Endodermal cell (in vitro differentiated cells): ENCODE measurements around the gene ACVRL1. TPM values are rescaled to one million over a fixed set of nuclear protein-coding genes. Genes with fewer than 3 reads are reported as not detected.

Source experiments
- DNase-seq: peaks from one replicate; pipeline ENCODE4 v3.0.0-alpha.2; 2017
- H3K27ac ChIP-seq: 2 replicates; pipeline ENCODE4 v1.5.1; 2013; ENCODE audit warnings: mild to moderate bottlenecking, low read depth, low read length, moderate library complexity
- H3K27me3 ChIP-seq: 2 replicates; pipeline ENCODE4 v1.6.1; 2013; ENCODE audit warnings: mild to moderate bottlenecking, low read length, moderate library complexity; ENCODE audit not compliant: insufficient read depth, control insufficient read depth, poor library complexity, severe bottlenecking
- H3K36me3 ChIP-seq: 2 replicates; pipeline ENCODE4 v1.7.0; 2013; ENCODE audit warnings: mild to moderate bottlenecking, low read length, moderate library complexity; ENCODE audit not compliant: control insufficient read depth, insufficient read depth
- H3K4me1 ChIP-seq: one replicate; pipeline ENCODE4 v1.7.0; 2013; ENCODE audit warnings: low read length; ENCODE audit not compliant: control insufficient read depth, insufficient read depth
- H3K4me3 ChIP-seq: 2 replicates; pipeline ENCODE4 v1.5.1; 2013; ENCODE audit warnings: mild to moderate bottlenecking, low read length, moderate library complexity
- H3K9ac ChIP-seq: 2 replicates; pipeline ENCODE4 v1.6.1; 2013; ENCODE audit warnings: mild to moderate bottlenecking, low read length, moderate library complexity; ENCODE audit not compliant: poor library complexity, severe bottlenecking; ENCODE audit errors: extremely low read depth
- H3K9me3 ChIP-seq: 2 replicates; pipeline ENCODE4 v1.6.1; 2013; ENCODE audit warnings: mild to moderate bottlenecking, low read length, moderate library complexity; ENCODE audit not compliant: control insufficient read depth
- H3K27ac Mint-ChIP-seq: 2 replicates; pipeline ENCODE4 v1.8.0; 2020; ENCODE audit warnings: mixed read lengths
- H3K27me3 Mint-ChIP-seq: 2 replicates; pipeline ENCODE4 v1.8.0; 2021; ENCODE audit warnings: mild to moderate bottlenecking, mixed read lengths; ENCODE audit not compliant: insufficient read depth
- H3K36me3 Mint-ChIP-seq: 2 replicates; pipeline ENCODE4 v1.8.0; 2020; ENCODE audit warnings: low read depth, mixed read lengths
- H3K4me1 Mint-ChIP-seq: 2 replicates; pipeline ENCODE4 v1.8.0; 2020; ENCODE audit warnings: mixed read lengths
- H3K4me3 Mint-ChIP-seq: 2 replicates; pipeline ENCODE4 v1.8.0; 2020; ENCODE audit warnings: mild to moderate bottlenecking, moderate library complexity, mixed read lengths
- H3K9me3 Mint-ChIP-seq: 2 replicates; pipeline ENCODE4 v1.8.0; 2020; ENCODE audit warnings: mild to moderate bottlenecking, mixed read lengths
- WGBS, 2 experiments: methylation state at CpG; one replicate each; pipeline versions ENCODE4 v1.1.5 to v1.1.7; 2013; ENCODE audit warnings: missing lambda C conversion rate in 2 of 2, mixed read lengths in 1 of 2; ENCODE audit not compliant: insufficient coverage in 1 of 2, insufficient read length in 1 of 2; 5-methylcytosine and 5-hydroxymethylcytosine counted together
- total RNA-seq, 2 donors: library from RNA; stranded (reverse); fragmentation: NEBNext Ultra II Directional in 1 of 2; extraction: Animal tissue kit (Norgen Biotek cat#: 25700) in 1 of 2; gene quantifications; 2 replicates in 1 of 2; 3 replicates in 1 of 2; pipeline ENCODE4 v1.2.1, GENCODE V29; 2021
- TF ChIP-seq, protein P1 (sequence below): fragments of 200-600 bp; sonication (generic); conservative IDR thresholded peaks from 2 replicates; pipeline ENCODE4 v1.5.0; 2021; ENCODE audit warnings: antibody characterized with exemption, mild to moderate bottlenecking

The ACVRL1 gene
- total RNA-seq, 2 donors from 2014 or later: 0.42 to 0.64 TPM

DNA sequence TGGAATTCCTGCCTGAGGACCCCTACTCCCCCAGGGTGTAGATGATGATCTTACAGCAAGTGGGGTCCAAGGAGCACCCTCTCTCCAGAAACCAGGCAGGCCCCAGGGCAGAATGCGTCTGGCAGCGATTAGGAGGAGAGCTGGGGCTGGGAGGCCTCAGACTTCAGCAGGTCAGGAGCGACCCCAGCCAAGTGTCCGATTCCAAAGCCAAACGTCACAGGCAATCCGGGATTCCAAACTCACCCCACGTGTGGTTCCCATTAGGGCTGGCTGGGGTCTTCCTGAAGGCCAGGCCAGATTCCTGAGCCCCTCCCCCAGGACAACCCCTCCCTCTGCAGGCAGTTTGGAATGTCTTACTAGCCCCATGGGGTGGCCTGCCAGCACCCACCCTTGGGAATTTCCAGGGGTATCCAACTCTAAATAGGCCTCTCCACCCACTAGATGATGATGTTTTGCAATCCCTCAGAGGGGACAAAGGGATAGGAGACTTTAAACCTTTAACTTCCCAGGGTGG is 41.5 kb upstream of the ACVRL1 start:
- TF ChIP-seq, protein P1, sequence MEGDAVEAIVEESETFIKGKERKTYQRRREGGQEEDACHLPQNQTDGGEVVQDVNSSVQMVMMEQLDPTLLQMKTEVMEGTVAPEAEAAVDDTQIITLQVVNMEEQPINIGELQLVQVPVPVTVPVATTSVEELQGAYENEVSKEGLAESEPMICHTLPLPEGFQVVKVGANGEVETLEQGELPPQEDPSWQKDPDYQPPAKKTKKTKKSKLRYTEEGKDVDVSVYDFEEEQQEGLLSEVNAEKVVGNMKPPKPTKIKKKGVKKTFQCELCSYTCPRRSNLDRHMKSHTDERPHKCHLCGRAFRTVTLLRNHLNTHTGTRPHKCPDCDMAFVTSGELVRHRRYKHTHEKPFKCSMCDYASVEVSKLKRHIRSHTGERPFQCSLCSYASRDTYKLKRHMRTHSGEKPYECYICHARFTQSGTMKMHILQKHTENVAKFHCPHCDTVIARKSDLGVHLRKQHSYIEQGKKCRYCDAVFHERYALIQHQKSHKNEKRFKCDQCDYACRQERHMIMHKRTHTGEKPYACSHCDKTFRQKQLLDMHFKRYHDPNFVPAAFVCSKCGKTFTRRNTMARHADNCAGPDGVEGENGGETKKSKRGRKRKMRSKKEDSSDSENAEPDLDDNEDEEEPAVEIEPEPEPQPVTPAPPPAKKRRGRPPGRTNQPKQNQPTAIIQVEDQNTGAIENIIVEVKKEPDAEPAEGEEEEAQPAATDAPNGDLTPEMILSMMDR: no peak
- peak; percentile 76 for DNase-seq
- H3K4me3 Mint-ChIP-seq: no peak overlapping the region
- H3K4me1 ChIP-seq: peaks cover 14% of the 10 kb centered on the region
- WGBS, 2 experiments: 79 to 81% methylated on average over 6 to 7 of the region's 7 CpGs
- no peak overlapping the region for H3K4me3 ChIP-seq
- H3K27me3 ChIP-seq: peaks cover 68% of the 10 kb centered on the region
- H3K27me3 Mint-ChIP-seq: peaks cover 87% of the 10 kb centered on the region
- H3K4me1 Mint-ChIP-seq: peaks cover 23% of the 10 kb centered on the region
- H3K27ac ChIP-seq: peak overlapping the region; percentile 93
- H3K9ac ChIP-seq: no peak overlapping the region
- H3K27ac Mint-ChIP-seq: no peak overlapping the region
- H3K36me3 Mint-ChIP-seq: no peaks in the 10 kb centered on the region
- no peaks in the 10 kb centered on the region for H3K9me3 ChIP-seq
- H3K36me3 ChIP-seq: no peaks in the 10 kb centered on the region
- H3K9me3 Mint-ChIP-seq: no peaks in the 10 kb centered on the region

DNA sequence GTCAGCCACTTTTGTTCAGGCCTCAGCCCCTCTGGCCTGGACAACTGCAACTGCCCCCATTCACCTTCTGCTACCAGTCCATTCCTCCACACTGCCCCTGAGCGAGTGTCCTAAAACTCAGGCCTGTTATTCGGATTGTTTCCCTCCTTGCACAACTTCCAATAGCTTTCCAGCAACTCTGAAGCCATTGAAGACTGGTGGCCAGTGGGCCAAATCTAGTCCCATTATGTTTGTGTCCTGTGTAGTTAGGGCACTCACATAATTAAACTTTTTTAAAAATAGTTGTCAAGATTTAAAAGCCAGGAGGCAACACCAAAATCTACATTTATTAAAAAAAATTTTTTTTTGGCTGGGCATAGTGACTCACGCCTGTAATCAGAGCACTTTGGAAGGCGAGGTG is 41.0 kb upstream of the ACVRL1 start:
- Histone ChIP-seq H3K27me3 (peaks cover 71% of the 10 kb centered on the region), H3K36me3 (no peaks in the 10 kb centered on the region), H3K9me3 (no peaks in the 10 kb centered on the region), H3K4me3 (no peak overlapping the region), H3K27ac (no peak overlapping the region), H3K4me1 (peaks cover 14% of the 10 kb centered on the region), H3K9ac (no peak overlapping the region)
- 83 to 94% methylated on average over 3 to 4 of the region's 4 CpGs for WGBS, 2 experiments
- TF ChIP-seq, protein P1: no peak
- no peak overlapping the region for H3K27ac Mint-ChIP-seq
- peaks cover 23% of the 10 kb centered on the region for H3K4me1 Mint-ChIP-seq
- peak; percentile 51 for DNase-seq
- H3K4me3 Mint-ChIP-seq: no peak overlapping the region
- H3K9me3 Mint-ChIP-seq: no peaks in the 10 kb centered on the region
- H3K36me3 Mint-ChIP-seq: no peaks in the 10 kb centered on the region
- peaks cover 87% of the 10 kb centered on the region for H3K27me3 Mint-ChIP-seq

DNA sequence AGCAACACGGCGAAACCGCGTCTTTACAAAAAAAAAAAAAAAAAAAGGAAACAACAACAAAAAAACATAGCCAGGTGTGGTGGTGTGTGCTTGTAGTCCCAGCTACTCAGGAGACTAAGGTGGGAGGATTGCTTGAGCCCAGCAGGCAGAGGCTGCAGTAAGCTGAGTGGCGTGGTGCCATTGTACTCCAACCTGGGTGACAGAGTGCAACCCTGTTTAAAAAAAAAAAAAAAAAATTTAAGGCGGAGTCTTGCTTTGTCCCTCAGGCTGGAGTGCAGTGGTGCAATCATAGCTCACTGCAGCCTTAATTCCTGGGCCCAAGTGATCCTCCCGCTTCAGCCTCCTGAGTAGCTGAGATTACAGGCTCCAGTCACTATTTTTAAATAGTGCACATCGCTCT is 40.5 kb upstream of the ACVRL1 start:
- no peak overlapping the region for H3K4me3 ChIP-seq
- Mint-ChIP-seq H3K36me3 (no peaks in the 10 kb centered on the region), H3K4me1 (peaks cover 23% of the 10 kb centered on the region), H3K4me3 (no peak overlapping the region), H3K27me3 (peaks cover 87% of the 10 kb centered on the region), H3K27ac (no peak overlapping the region), H3K9me3 (no peaks in the 10 kb centered on the region)
- no peak overlapping the region for H3K27ac ChIP-seq
- WGBS, 2 experiments: 97 to 100% methylated on average over 3 to 6 of the region's 8 CpGs
- TF ChIP-seq, protein P1: no peak
- no peaks in the 10 kb centered on the region for H3K9me3 ChIP-seq
- H3K27me3 ChIP-seq: peaks cover 71% of the 10 kb centered on the region
- H3K9ac ChIP-seq: no peak overlapping the region
- peaks cover 14% of the 10 kb centered on the region for H3K4me1 ChIP-seq
- no peak for DNase-seq
- H3K36me3 ChIP-seq: no peaks in the 10 kb centered on the region
